HepG2 (cell line): ENCODE measurements around the gene ANKRD1. TPM values are rescaled to one million over a fixed set of nuclear protein-coding genes. Genes with fewer than 3 reads are reported as not detected.
A peak's percentile ranks its signal among the peaks of the same experiment; 100 is the strongest.

Experiments used
- FIP1L1 ChIP-seq: fragments of 200-400 bp; formaldehyde crosslinking; IDR thresholded peaks from 2 replicates; pipeline ENCODE4 v1.6.1; 2018; ENCODE audit warnings: low read depth, mild to moderate bottlenecking, low read length, moderate library complexity, borderline replicate concordance; ENCODE audit not compliant: insufficient read depth
- FOXA3 ChIP-seq: IDR thresholded peaks from 2 replicates; pipeline ENCODE4 v1.6.1; 2016; ENCODE audit warnings: missing genetic modification reagents, missing compliant biosample characterization
- GATA4 ChIP-seq: sonication (generic); IDR thresholded peaks from 2 replicates; pipeline ENCODE4 v1.6.1; 2016; ENCODE audit warnings: antibody characterized with exemption, low read depth, borderline replicate concordance
- GFI1 ChIP-seq: sonication (generic); formaldehyde crosslinking; IDR thresholded peaks from 2 replicates; pipeline ENCODE4 v1.5.0; 2020; ENCODE audit warnings: missing genetic modification reagents, mild to moderate bottlenecking, borderline replicate concordance
- HDAC1 ChIP-seq: sonication (generic); formaldehyde crosslinking; IDR thresholded peaks from 2 replicates; pipeline ENCODE4 v1.5.1; 2020; ENCODE audit warnings: mild to moderate bottlenecking, missing genetic modification reagents
- IRF2 ChIP-seq: IDR thresholded peaks from 2 replicates; pipeline ENCODE4 v1.6.1; 2018; ENCODE audit warnings: missing genetic modification reagents, missing compliant biosample characterization
- KLF12 ChIP-seq: sonication (generic); formaldehyde crosslinking; IDR thresholded peaks from 2 replicates; pipeline ENCODE4 v1.4.0; 2020; ENCODE audit warnings: missing genetic modification reagents, borderline replicate concordance
- PHF8 ChIP-seq: sonication (generic); formaldehyde crosslinking; IDR thresholded peaks from 2 replicates; pipeline ENCODE4 v1.5.0; 2020; ENCODE audit warnings: missing genetic modification reagents
- PRMT3 ChIP-seq: sonication (generic); formaldehyde crosslinking; IDR thresholded peaks from 2 replicates; pipeline ENCODE4 v1.8.1; 2022; ENCODE audit warnings: low read depth, mild to moderate bottlenecking, moderate library complexity, missing genetic modification reagents, borderline replicate concordance
- TBL1XR1 ChIP-seq: fragments of 150-350 bp; IDR thresholded peaks from 2 replicates; pipeline ENCODE4 v1.6.1; 2014; ENCODE audit warnings: borderline replicate concordance, low read length; ENCODE audit not compliant: partially characterized antibody
- ZBTB42 ChIP-seq: sonication (generic); formaldehyde crosslinking; IDR thresholded peaks from 2 replicates; pipeline ENCODE4 v1.5.0; 2020; ENCODE audit warnings: mild to moderate bottlenecking, missing genetic modification reagents
- ZEB1 ChIP-seq: IDR thresholded peaks from 2 replicates; pipeline ENCODE4 v1.6.1; 2012; ENCODE audit warnings: mild to moderate bottlenecking, low read depth, inconsistent platforms; ENCODE audit not compliant: insufficient replicate concordance
- ZNF230 ChIP-seq: sonication (generic); formaldehyde crosslinking; IDR thresholded peaks from 2 replicates; pipeline ENCODE4 v1.4.0; 2020; ENCODE audit warnings: mild to moderate bottlenecking, missing genetic modification reagents
- ZNF354B ChIP-seq: sonication (generic); formaldehyde crosslinking; IDR thresholded peaks from 2 replicates; pipeline ENCODE4 v1.8.0; 2022; ENCODE audit warnings: mild to moderate bottlenecking, missing genetic modification reagents
- ZNF674 ChIP-seq: sonication (generic); formaldehyde crosslinking; IDR thresholded peaks from 2 replicates; pipeline ENCODE4 v1.5.0; 2020; ENCODE audit warnings: low read depth, mild to moderate bottlenecking, missing genetic modification reagents
- polyA plus RNA-seq, 8 experiments: library from polyadenylated mRNA; depleted of rRNA in 3 of 8; stranded (reverse) in 7 of 8; unstranded in 1 of 8; fragments of >200 nt; fragmentation: Illumina TruSeq in 4 of 8; extraction: Trizol in 4 of 8; gene quantifications; 2 replicates each; pipeline versions ENCODE4 v1.2.1 to v1.2.3, GENCODE V29; 2011 to 2016; ENCODE audit warnings: low read depth in 4 of 8, missing spikeins in 1 of 8, mixed read lengths in 1 of 8; ENCODE audit not compliant: insufficient read depth in 1 of 8
- total RNA-seq, 5 experiments: library from RNA; depleted of rRNA; stranded (reverse); fragments of >200 nt; fragmentation: Illumina TruSeq; extraction: Trizol; gene quantifications; 2 replicates each; pipeline ENCODE4 v1.2.3, GENCODE V29; 2016; ENCODE audit warnings: low read depth in 1 of 5
- TF ChIP-seq, protein P1 (sequence below): IDR thresholded peaks from 2 replicates; pipeline ENCODE4 v1.6.1; 2016; ENCODE audit warnings: low read depth
- TF ChIP-seq, protein P2 (sequence below): sonication (generic); formaldehyde crosslinking; IDR thresholded peaks from 2 replicates; pipeline ENCODE4 v1.5.0; 2020; ENCODE audit warnings: missing genetic modification reagents
- TF ChIP-seq, protein P3 (sequence below): sonication (generic); formaldehyde crosslinking; IDR thresholded peaks from 2 replicates; pipeline ENCODE4 v1.4.0; 2020; ENCODE audit warnings: missing genetic modification reagents
- TF ChIP-seq, protein P4 (sequence below): sonication (generic); formaldehyde crosslinking; IDR thresholded peaks from 2 replicates; pipeline ENCODE4 v1.4.0; 2020; ENCODE audit warnings: missing genetic modification reagents

Gene ANKRD1
- total and polyA plus RNA-seq, 2 of the 13 experiments (the other 11 are each of a cell fraction or from before 2014, with no cell fraction given) = 19.4 to 41.8 TPM

- TF ChIP-seq GFI1 (CRISPR knock-in tag) (no peak; the same call in 1 of the 2 replicates), ZNF674 (CRISPR knock-in tag) (no peak), HDAC1 (peak; percentile 73; the same call in 1 of the 2 replicates), PHF8 (CRISPR knock-in tag) (no peak), ZBTB42 (CRISPR knock-in tag) (no peak), FOXA3 (peak; percentile 85), KLF12 (CRISPR knock-in tag) (no peak), PRMT3 (no peak), TBL1XR1 (peak; percentile 25), ZEB1 (no peak), GATA4 (peak; percentile 82; the same call in 1 of the 2 replicates), IRF2 (peak; percentile 70; the same call in 1 of the 2 replicates), ZNF354B (no peak), FIP1L1 (no peak), ZNF230 (CRISPR knock-in tag) (no peak)
- TF ChIP-seq, protein P1, sequence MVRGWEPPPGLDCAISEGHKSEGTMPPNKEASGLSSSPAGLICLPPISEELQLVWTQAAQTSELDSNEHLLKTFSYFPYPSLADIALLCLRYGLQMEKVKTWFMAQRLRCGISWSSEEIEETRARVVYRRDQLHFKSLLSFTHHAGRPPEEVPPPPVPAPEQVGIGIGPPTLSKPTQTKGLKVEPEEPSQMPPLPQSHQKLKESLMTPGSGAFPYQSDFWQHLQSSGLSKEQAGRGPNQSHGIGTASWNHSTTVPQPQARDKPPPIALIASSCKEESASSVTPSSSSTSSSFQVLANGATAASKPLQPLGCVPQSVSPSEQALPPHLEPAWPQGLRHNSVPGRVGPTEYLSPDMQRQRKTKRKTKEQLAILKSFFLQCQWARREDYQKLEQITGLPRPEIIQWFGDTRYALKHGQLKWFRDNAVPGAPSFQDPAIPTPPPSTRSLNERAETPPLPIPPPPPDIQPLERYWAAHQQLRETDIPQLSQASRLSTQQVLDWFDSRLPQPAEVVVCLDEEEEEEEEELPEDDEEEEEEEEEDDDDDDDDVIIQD (CRISPR knock-in tag) = peak; percentile 85; the same call in 1 of the 2 replicates
- TF ChIP-seq, protein P2, sequence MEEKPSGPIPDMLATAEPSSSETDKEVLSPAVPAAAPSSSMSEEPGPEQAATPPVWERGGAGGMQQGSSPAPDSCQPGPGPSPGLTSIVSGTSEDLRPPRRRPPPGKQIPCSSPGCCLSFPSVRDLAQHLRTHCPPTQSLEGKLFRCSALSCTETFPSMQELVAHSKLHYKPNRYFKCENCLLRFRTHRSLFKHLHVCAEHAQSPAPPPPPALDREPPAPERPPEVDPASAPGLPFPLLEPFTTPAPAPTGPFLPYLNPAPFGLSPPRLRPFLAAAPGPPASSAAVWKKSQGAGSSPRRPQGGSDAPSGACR (CRISPR knock-in tag) = no peak
- TF ChIP-seq, protein P3, sequence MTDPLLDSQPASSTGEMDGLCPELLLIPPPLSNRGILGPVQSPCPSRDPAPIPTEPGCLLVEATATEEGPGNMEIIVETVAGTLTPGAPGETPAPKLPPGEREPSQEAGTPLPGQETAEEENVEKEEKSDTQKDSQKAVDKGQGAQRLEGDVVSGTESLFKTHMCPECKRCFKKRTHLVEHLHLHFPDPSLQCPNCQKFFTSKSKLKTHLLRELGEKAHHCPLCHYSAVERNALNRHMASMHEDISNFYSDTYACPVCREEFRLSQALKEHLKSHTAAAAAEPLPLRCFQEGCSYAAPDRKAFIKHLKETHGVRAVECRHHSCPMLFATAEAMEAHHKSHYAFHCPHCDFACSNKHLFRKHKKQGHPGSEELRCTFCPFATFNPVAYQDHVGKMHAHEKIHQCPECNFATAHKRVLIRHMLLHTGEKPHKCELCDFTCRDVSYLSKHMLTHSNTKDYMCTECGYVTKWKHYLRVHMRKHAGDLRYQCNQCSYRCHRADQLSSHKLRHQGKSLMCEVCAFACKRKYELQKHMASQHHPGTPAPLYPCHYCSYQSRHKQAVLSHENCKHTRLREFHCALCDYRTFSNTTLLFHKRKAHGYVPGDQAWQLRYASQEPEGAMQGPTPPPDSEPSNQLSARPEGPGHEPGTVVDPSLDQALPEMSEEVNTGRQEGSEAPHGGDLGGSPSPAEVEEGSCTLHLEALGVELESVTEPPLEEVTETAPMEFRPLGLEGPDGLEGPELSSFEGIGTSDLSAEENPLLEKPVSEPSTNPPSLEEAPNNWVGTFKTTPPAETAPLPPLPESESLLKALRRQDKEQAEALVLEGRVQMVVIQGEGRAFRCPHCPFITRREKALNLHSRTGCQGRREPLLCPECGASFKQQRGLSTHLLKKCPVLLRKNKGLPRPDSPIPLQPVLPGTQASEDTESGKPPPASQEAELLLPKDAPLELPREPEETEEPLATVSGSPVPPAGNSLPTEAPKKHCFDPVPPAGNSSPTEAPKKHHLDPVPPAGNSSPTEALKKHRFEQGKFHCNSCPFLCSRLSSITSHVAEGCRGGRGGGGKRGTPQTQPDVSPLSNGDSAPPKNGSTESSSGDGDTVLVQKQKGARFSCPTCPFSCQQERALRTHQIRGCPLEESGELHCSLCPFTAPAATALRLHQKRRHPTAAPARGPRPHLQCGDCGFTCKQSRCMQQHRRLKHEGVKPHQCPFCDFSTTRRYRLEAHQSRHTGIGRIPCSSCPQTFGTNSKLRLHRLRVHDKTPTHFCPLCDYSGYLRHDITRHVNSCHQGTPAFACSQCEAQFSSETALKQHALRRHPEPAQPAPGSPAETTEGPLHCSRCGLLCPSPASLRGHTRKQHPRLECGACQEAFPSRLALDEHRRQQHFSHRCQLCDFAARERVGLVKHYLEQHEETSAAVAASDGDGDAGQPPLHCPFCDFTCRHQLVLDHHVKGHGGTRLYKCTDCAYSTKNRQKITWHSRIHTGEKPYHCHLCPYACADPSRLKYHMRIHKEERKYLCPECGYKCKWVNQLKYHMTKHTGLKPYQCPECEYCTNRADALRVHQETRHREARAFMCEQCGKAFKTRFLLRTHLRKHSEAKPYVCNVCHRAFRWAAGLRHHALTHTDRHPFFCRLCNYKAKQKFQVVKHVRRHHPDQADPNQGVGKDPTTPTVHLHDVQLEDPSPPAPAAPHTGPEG = no peak
- TF ChIP-seq, protein P4, sequence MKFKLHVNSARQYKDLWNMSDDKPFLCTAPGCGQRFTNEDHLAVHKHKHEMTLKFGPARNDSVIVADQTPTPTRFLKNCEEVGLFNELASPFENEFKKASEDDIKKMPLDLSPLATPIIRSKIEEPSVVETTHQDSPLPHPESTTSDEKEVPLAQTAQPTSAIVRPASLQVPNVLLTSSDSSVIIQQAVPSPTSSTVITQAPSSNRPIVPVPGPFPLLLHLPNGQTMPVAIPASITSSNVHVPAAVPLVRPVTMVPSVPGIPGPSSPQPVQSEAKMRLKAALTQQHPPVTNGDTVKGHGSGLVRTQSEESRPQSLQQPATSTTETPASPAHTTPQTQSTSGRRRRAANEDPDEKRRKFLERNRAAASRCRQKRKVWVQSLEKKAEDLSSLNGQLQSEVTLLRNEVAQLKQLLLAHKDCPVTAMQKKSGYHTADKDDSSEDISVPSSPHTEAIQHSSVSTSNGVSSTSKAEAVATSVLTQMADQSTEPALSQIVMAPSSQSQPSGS (CRISPR knock-in tag) = peak; percentile 72; the same call in 1 of the 2 replicates
Measured at GRCh38 chr10:90930971-90931871, 10.3 kb upstream of the ANKRD1 start (continued).
